Measurements from ENCODE around the gene SMIM1. TPM values are rescaled to one million over a fixed set of nuclear protein-coding genes. Genes with fewer than 3 reads are reported as not detected.

Gene SMIM1
- total RNA-seq, 1 experiment from 2014 or later, result 7.1 TPM

DNA sequence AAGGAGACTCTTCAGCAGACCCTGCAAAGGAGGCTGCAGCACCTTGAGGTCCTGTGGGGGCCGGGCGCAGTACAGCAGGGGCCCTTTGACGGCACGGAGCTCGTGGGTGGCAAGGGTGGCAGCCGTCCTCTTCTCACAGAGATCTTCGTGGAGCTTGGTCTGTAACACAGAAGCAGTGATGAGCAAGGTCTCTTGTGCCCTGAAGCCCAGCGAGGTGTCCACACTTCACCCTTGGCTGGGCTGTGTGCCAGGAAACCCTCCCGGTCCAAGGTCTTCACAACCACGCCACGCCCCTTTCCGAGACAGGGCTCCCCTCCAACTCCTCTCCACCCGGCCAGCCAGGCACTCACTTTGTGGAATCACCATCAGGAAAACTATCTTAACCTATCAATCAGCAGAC, 12.5 kb downstream of the SMIM1 start:
- Mint-ChIP-seq H3K27me3 (ENCODE audit: insufficient read depth, unreplicated experiment) (no peaks in the 10 kb centered on the region), H3K4me3 (ENCODE audit: unreplicated experiment) (no peak overlapping the region), H3K36me3 (ENCODE audit: insufficient read depth, unreplicated experiment) (peaks cover 65% of the 10 kb centered on the region), H3K4me1 (ENCODE audit: low read depth, unreplicated experiment) (no peaks in the 10 kb centered on the region), H3K9me3 (ENCODE audit: unreplicated experiment) (no peaks in the 10 kb centered on the region), H3K27ac (ENCODE audit: unreplicated experiment) (no peak overlapping the region)
- POLR2A ChIA-PET, result no interaction called here
- Histone ChIP-seq H3K36me3 (ENCODE audit: control insufficient read depth, insufficient read depth, low read length) (no peaks in the 10 kb centered on the region), H3K4me3 (ENCODE audit: low read depth, low read length) (no peak overlapping the region), H3K27me3 (replicated peaks; ENCODE audit: control insufficient read depth, insufficient read depth, low read length) (no peaks in the 10 kb centered on the region), H3K4me1 (no peaks in the 10 kb centered on the region), H3K9me3 (no peaks in the 10 kb centered on the region)
- CTCF ChIA-PET, result no interaction called here
- no TSS peak for BruUV-seq (replicated peaks)
- TF ChIP-seq, protein P1, sequence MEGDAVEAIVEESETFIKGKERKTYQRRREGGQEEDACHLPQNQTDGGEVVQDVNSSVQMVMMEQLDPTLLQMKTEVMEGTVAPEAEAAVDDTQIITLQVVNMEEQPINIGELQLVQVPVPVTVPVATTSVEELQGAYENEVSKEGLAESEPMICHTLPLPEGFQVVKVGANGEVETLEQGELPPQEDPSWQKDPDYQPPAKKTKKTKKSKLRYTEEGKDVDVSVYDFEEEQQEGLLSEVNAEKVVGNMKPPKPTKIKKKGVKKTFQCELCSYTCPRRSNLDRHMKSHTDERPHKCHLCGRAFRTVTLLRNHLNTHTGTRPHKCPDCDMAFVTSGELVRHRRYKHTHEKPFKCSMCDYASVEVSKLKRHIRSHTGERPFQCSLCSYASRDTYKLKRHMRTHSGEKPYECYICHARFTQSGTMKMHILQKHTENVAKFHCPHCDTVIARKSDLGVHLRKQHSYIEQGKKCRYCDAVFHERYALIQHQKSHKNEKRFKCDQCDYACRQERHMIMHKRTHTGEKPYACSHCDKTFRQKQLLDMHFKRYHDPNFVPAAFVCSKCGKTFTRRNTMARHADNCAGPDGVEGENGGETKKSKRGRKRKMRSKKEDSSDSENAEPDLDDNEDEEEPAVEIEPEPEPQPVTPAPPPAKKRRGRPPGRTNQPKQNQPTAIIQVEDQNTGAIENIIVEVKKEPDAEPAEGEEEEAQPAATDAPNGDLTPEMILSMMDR (IDR thresholded peaks at IDR 0.05; ENCODE audit: insufficient read depth in 1 of 2, low read depth in 1 of 2, low read length in 1 of 2, severe bottlenecking in 1 of 2, unreplicated experiment in 1 of 2), result no peak
- intact Hi-C loops (cut with micrococcal nuclease; ENCODE audit: unreplicated experiment), result no loop called here
- no peak for DNase-seq

DNA sequence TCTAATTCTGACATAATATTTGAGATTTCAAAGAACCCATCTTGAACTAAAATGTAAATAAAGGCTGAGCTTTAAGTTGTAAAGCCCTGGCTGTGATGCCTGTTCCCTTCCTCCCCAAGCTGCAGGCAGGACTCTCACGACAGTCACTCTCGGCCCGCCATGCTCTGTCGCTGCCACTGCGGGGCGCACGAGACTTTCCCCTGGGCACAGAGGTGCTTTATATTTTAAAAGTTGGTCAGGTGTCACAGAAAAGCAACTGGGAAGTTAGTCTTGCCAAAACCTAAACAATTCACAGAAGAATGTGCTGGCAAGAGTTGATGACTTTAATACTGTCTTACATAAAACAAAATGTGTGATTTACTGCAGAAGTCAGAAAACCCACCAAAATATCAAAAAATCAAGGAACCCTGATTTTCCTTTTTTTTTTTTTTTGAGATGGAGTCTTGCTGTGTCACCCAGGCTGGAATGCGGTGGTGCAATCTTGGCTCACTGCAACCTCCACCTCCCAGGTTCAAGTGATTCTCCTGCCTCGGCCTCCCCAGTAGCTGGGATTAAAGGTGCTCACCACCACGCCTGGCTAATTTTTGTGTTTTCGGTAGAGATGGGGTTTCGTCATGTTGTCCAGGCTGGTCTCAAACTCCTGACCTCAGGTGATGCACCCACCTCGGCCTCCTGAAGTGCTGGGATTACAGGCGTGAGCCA, 13.1 kb downstream of the SMIM1 start:
- POLR2A ChIA-PET, result no interaction called here
- CTCF ChIA-PET, result interaction anchor here (0.7 kb wide), 1 partner anchor 1474 kb away, joined by 3 read pairs; no protein-coding TSS in a partner anchor
- no peaks in the 10 kb centered on the region for H3K9me3 ChIP-seq
- H3K27me3 ChIP-seq (replicated peaks; ENCODE audit: control insufficient read depth, insufficient read depth, low read length), result no peaks in the 10 kb centered on the region
- H3K4me3 ChIP-seq (ENCODE audit: low read depth, low read length), result no peak overlapping the region
- no peak overlapping the region for H3K4me3 Mint-ChIP-seq (ENCODE audit: unreplicated experiment)
- peak in 1 of 2 experiments; percentile 34 for DNase-seq
- H3K27me3 Mint-ChIP-seq (ENCODE audit: insufficient read depth, unreplicated experiment), result no peaks in the 10 kb centered on the region
- no peak overlapping the region for H3K27ac Mint-ChIP-seq (ENCODE audit: unreplicated experiment)
- TF ChIP-seq, protein P1 (IDR thresholded peaks at IDR 0.05; ENCODE audit: insufficient read depth in 1 of 2, low read depth in 1 of 2, low read length in 1 of 2, severe bottlenecking in 1 of 2, unreplicated experiment in 1 of 2), result no peak
- no TSS peak for BruUV-seq (replicated peaks)
- peaks cover 59% of the 10 kb centered on the region for H3K36me3 Mint-ChIP-seq (ENCODE audit: insufficient read depth, unreplicated experiment)
- H3K4me1 ChIP-seq, result no peaks in the 10 kb centered on the region
- no peaks in the 10 kb centered on the region for H3K4me1 Mint-ChIP-seq (ENCODE audit: low read depth, unreplicated experiment)
- H3K9me3 Mint-ChIP-seq (ENCODE audit: unreplicated experiment), result no peaks in the 10 kb centered on the region
- intact Hi-C loops (cut with micrococcal nuclease; ENCODE audit: unreplicated experiment), result no loop called here
- no peaks in the 10 kb centered on the region for H3K36me3 ChIP-seq (ENCODE audit: control insufficient read depth, insufficient read depth, low read length)

DNA sequence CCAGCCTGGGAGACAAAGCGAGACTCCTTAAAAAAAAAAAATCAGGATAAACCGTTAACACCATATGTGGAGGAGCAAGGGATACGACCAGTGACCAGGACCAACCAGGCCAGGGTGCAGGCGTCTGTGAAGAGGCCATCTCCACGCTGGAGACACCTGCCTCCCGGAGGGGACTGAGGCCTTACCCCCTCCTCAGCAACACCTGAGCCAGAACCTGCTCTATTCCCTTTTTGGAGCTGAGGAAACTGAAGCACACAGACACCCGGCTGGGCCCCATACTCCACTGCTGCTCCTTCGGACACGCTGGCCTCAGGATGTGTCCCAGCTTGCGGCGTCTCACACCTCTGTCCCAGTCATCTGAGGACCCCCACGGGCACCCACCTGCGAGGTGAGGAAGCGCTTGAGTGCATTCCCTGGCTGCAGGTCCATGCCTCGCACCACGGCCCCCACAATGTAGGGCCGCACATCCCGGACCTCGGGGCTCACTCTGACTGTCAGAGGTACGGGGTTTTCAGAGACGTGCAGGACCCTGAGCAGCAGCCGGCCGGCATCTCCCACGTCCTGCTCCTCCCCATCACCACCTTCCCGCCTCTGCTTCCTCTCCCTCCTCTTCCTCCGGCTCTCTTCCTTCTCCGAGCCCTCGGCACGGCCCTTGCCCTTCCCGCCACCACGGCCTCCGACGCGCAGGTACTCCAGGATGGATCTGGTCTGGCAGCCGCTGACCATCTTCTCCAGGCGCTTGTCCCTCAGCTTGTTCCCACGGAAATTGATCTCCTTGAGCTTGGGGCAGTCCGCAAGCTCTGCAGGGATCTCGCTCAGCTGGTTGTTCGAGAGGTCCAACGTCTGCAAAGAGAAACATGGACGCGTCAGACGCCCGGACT, 14.2 kb downstream of the SMIM1 start:
- intact Hi-C loops (cut with micrococcal nuclease; ENCODE audit: unreplicated experiment), result no loop called here
- ChIA-PET POLR2A (interaction anchor here (0.6 kb wide), 1 partner anchor 20 kb away, joined by 6 read pairs; no protein-coding TSS in a partner anchor), CTCF (no interaction called here)
- H3K4me3 Mint-ChIP-seq (ENCODE audit: unreplicated experiment), result no peak overlapping the region
- H3K4me1 Mint-ChIP-seq (ENCODE audit: low read depth, unreplicated experiment), result no peaks in the 10 kb centered on the region
- peaks cover 64% of the 10 kb centered on the region for H3K36me3 Mint-ChIP-seq (ENCODE audit: insufficient read depth, unreplicated experiment)
- H3K9me3 Mint-ChIP-seq (ENCODE audit: unreplicated experiment), result no peaks in the 10 kb centered on the region
- BruUV-seq (replicated peaks), result no TSS peak
- no peak for DNase-seq
- TF ChIP-seq, protein P1 (IDR thresholded peaks at IDR 0.05; ENCODE audit: insufficient read depth in 1 of 2, low read depth in 1 of 2, low read length in 1 of 2, severe bottlenecking in 1 of 2, unreplicated experiment in 1 of 2), result no peak
- Histone ChIP-seq H3K9me3 (no peaks in the 10 kb centered on the region), H3K4me3 (ENCODE audit: low read depth, low read length) (no peak overlapping the region), H3K4me1 (no peaks in the 10 kb centered on the region), H3K36me3 (ENCODE audit: control insufficient read depth, insufficient read depth, low read length) (no peaks in the 10 kb centered on the region), H3K27me3 (replicated peaks; ENCODE audit: control insufficient read depth, insufficient read depth, low read length) (no peaks in the 10 kb centered on the region)
- H3K27ac Mint-ChIP-seq (ENCODE audit: unreplicated experiment), result peak overlapping the region; percentile 35
- no peaks in the 10 kb centered on the region for H3K27me3 Mint-ChIP-seq (ENCODE audit: insufficient read depth, unreplicated experiment)
